Measurements from ENCODE around the gene CDX1. TPM values are rescaled to one million over a fixed set of nuclear protein-coding genes. Genes with fewer than 3 reads are reported as not detected.

The CDX1 gene
- total RNA-seq, 1 experiment from 2014 or later, result 0.22 TPM

DNA sequence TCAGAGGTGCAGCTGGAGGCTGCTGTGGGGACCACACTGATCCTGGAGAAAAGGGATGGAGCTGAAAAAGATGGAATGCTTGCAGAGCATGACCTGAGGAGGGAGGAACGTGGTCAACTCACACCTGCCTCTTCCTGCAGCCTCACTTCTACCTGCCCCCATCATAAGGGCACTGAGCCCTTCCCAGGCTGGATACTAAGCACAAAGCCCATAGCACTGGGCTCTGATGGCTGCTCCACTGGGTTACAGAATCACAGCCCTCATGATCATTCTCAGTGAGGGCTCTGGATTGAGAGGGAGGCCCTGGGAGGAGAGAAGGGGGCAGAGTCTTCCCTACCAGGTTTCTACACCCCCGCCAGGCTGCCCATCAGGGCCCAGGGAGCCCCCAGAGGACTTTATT is 17.4 kb downstream of the CDX1 start:
- Histone ChIP-seq H3K79me2 (ENCODE audit: insufficient read depth, low read length) (no peaks in the 10 kb centered on the region), H3K27ac (ENCODE audit: insufficient read length, low read depth, low read length) (no peak overlapping the region), H3K23me2 (ENCODE audit: insufficient read length, low read depth, low read length, poor library complexity, severe bottlenecking) (no peaks in the 10 kb centered on the region), H3K9me3 (ENCODE audit: control insufficient read depth, low read depth, low read length) (no peaks in the 10 kb centered on the region), H3K14ac (ENCODE audit: insufficient read depth, low read length) (no peak overlapping the region), H2BK20ac (ENCODE audit: low read depth, low read length, poor library complexity, severe bottlenecking) (no peak overlapping the region), H4K20me1 (ENCODE audit: control insufficient read depth, insufficient read depth, insufficient read length) (no peaks in the 10 kb centered on the region), H2AK5ac (ENCODE audit: insufficient read length, low read length) (no peak overlapping the region), H2BK15ac (ENCODE audit: low read depth, low read length) (no peak overlapping the region), H3T11ph (ENCODE audit: low read length) (no peak overlapping the region), H2BK12ac (ENCODE audit: insufficient read length, low read depth, low read length) (no peak overlapping the region), H3K56ac (ENCODE audit: insufficient read length, low read depth, low read length) (no peak overlapping the region), H3K23ac (ENCODE audit: insufficient read length, low read depth, low read length) (no peak overlapping the region), H3K79me1 (ENCODE audit: insufficient read depth, low read depth, low read length, poor library complexity, severe bottlenecking) (no peaks in the 10 kb centered on the region), H3K4ac (ENCODE audit: low read depth, low read length) (no peak overlapping the region), H3K4me1 (ENCODE audit: insufficient read depth, low read length) (peaks cover 5% of the 10 kb centered on the region; the same call in 1 of the 2 replicates), H3K18ac (ENCODE audit: insufficient read length, low read depth, low read length) (no peak overlapping the region), H4K8ac (replicated peaks; ENCODE audit: insufficient read length, low read depth, low read length) (no peak overlapping the region), H3K27me3 (ENCODE audit: insufficient read depth, low read length) (peaks cover 18% of the 10 kb centered on the region), H4K91ac (ENCODE audit: insufficient read length, low read depth, low read length) (no peak overlapping the region), H4K5ac (ENCODE audit: insufficient read length, low read depth, low read length) (no peak overlapping the region), H2BK120ac (ENCODE audit: low read depth, low read length, poor library complexity, severe bottlenecking) (no peak overlapping the region), H2BK5ac (ENCODE audit: insufficient read length, low read length) (no peak overlapping the region), H2AFZ (ENCODE audit: low read length) (no peak overlapping the region), H3K4me2 (ENCODE audit: insufficient read depth, insufficient read length, low read length) (no peak overlapping the region), H3K9ac (ENCODE audit: extremely low read depth, insufficient read length, low read length) (no peak overlapping the region)
- WGBS (ENCODE audit: extremely low coverage, insufficient read length, low lambda C conversion rate), result no CpG with 5 or more reads among the region's 2 CpGs
- Mint-ChIP-seq H3K27me3 (ENCODE audit: low read depth) (peaks cover 85% of the 10 kb centered on the region), H3K36me3 (ENCODE audit: insufficient read depth in 1 of 3, low read depth in 3 of 3) (no peaks in the 10 kb centered on the region; a peak in 1 of 7 replicates), H3K4me1 (peaks cover 15 to 20% of the 10 kb centered on the region in 2 experiments), H3K4me3 (no peak overlapping the region), H3K27ac (no peak overlapping the region), H3K9me3 (no peaks in the 10 kb centered on the region; a peak in 1 of 5 replicates)
- no peak for DNase-seq
- TF ChIP-seq, protein P1, sequence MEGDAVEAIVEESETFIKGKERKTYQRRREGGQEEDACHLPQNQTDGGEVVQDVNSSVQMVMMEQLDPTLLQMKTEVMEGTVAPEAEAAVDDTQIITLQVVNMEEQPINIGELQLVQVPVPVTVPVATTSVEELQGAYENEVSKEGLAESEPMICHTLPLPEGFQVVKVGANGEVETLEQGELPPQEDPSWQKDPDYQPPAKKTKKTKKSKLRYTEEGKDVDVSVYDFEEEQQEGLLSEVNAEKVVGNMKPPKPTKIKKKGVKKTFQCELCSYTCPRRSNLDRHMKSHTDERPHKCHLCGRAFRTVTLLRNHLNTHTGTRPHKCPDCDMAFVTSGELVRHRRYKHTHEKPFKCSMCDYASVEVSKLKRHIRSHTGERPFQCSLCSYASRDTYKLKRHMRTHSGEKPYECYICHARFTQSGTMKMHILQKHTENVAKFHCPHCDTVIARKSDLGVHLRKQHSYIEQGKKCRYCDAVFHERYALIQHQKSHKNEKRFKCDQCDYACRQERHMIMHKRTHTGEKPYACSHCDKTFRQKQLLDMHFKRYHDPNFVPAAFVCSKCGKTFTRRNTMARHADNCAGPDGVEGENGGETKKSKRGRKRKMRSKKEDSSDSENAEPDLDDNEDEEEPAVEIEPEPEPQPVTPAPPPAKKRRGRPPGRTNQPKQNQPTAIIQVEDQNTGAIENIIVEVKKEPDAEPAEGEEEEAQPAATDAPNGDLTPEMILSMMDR (conservative IDR thresholded peaks at IDR 0.05), result no peak

Data from H9 (cell line).